ENCODE results near the gene SZT2. TPM values are rescaled to one million over a fixed set of nuclear protein-coding genes. Genes with fewer than 3 reads are reported as not detected.
"Not testable (repeated sequence)": the region's sequence is repeated elsewhere in the genome, so short reads cannot be mapped to it uniquely, and the experiment has no call there.

Gene SZT2
- total RNA-seq, 1 donor from 2014 or later, result 21.3 TPM

- no peak for DNase-seq (ENCODE audit: low spot score)
- no peak for ATAC-seq
Measured at GRCh38 chr1:43360616-43361015, 29.1 kb upstream of the SZT2 start.

DNA sequence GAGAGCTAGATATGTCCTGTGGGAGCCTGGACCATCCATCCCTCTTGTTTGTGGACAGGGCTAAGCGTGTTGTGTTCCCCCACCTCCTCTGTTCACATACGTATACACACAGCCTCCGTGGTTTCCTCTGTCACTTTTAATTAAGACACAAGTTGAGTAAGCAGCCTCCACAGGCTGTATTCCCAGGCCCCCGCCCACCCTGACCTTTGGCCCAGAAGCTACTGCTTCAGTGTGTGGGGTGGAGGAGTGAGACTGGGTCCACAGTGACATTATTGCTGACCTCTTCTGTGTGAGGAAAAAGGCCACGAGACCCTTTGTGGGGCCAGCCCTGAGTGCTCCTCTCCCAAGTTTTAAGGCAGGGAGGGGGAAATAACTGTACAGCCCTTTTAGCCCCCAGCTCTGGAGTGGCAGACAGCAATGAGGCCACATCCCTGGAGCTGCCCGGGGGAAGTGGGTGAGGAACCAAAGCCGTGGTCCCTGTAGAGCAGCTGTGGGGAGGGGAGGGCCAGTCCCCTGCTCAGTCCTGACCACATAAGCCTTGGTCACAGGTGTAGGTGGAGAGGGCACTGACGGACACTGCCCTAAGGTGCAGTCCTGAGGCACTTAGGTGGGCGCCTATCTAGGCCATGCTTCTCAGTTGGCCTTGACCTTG lies 26.3 kb upstream of the SZT2 start:
- no peak for ATAC-seq

DNA sequence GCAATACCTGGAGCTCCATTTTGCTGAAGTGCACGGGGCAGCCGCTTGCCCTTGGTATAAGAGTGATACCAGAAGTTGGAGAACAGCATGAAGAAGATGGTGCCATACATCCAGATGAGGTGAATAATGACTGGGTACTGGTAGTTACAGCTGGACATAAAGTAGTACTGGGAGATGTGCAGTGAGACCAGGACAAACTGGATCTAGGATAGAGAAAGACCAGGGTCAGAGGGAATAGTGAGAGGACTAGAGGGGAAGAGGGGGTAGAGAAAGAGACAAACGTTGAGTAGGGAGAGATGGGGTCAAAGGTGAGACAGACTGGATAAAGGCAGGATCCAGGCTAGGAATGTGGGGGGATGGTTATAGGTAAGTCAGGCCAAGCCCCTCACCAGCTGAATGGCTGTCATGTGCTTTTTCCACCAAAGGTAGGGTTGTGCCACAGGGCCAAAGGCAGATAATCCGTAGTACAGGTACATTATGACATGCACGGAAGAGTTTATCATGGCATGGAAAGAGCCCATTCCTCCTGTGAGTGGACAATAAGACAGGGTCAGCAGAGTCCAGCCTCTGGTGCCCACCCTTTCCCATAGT lies 25.7 kb upstream of the SZT2 start:
- ATAC-seq, result no peak
- DNase-seq (ENCODE audit: low spot score), result no peak

More for the DNA sequence above, 26.3 kb upstream of the SZT2 start:
- DNase-seq (ENCODE audit: low spot score), result no peak

DNA sequence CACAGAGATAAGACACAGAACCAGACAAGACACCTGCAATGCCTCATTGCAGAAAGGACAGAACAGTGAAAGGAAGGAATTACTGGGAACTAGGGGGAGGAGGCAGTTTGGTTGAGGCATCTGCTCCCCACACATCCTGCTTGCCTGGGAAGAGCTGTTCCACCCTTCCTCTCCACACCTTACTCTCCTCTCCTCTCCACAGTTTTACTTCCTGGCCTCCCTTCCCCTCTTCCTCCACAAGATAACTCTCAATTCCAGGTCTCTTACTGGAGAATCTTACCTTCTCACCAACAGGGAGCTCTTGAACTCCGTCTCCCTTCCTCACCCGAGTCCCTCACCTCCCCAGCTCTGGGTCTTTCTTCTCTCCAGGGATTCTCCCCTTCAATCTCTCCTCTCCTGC lies 24.0 kb upstream of the SZT2 start:
- no peak for DNase-seq (ENCODE audit: low spot score)
- no peak for ATAC-seq

- ATAC-seq, result no peak
- DNase-seq (ENCODE audit: low spot score), result no peak
Measured at GRCh38 chr1:43366179-43366578, 23.5 kb upstream of the SZT2 start.

DNA sequence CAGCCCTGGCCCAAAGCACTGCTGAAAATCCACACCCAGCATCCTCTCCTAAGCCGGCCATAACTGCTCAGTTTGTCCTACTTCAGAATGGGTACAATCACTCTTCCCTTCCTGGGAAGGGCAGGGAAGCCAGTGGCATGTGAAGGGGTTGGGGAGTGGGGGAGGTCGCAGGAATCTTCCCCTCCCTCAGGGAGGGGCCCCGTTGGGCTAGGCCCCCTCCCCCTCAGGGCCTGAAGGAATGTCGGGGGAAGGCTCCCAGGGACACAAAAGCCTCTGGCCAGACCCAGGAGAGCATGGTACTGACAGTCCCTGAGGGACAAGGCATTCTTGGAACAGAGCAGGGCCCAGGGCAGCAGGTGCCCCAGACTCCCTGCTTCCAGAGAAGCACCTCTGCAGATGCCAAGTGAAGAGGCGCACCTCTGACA lies 23.1 kb upstream of the SZT2 start:
- no peak for ATAC-seq

GRCh38 chr1:43367026-43367903 lies 22.4 kb upstream of the SZT2 start:
- DNase-seq (ENCODE audit: low spot score) (no peak), ATAC-seq (peak; percentile 63)

More for the DNA sequence above, 23.1 kb upstream of the SZT2 start:
- DNase-seq (ENCODE audit: low spot score), result no peak

- DNase-seq (ENCODE audit: low spot score), result peak; percentile 96
- peak; percentile 95 for ATAC-seq
Measured at GRCh38 chr1:43367904-43368645, 21.6 kb upstream of the SZT2 start, which contains the start of gene ELOVL1. TSS of gene ELOVL1 (minus strand) at chr1:43368011. CDS start at chr1:43365609, 2,402 bp downstream.

DNA sequence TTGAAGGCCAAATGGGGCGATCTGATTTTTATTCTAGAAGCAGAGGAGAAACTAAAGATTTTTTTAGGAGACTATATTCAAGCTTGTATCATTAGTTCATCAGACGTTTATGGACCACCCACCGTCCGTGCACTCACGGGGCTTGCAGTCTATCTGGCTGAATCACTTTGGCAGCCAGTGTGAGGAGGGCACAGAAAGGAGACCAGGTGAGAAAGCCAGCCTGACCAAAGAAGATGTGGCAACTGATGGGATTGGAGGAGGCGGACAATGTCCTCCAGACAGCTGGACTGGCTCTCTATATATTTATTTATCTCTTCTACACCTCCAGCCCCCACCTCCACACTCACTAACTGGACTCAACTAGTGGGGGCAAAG lies 21.1 kb upstream of the SZT2 start:
- no peak for ATAC-seq
- DNase-seq (ENCODE audit: low spot score), result no peak

DNA sequence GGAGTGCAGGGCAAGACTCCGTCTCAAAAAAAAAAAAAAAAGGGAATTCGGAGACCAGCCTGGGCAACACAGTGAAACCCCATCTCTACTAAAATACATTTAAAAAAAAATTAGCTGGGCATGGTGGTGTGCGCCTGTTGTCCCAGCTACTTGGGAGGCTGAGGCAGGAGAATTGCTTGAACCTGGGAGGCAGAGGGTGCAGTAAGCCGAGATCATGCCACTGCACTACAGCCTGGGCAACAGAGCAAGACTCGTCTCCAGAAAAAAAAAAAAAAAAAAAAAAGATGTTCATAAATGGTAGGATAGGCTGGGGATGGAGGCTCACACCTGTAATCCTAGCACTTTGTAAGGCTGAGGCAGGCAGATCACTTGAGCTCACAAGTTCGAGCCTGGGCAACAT lies 19.9 kb upstream of the SZT2 start:
- DNase-seq (ENCODE audit: low spot score); ATAC-seq: not testable (repeated sequence)

- DNase-seq (ENCODE audit: low spot score), result no peak
- no peak for ATAC-seq
Measured at GRCh38 chr1:43370564-43370963, 19.1 kb upstream of the SZT2 start.

GRCh38 chr1:43372172-43372571 lies 17.5 kb upstream of the SZT2 start:
- no peak for ATAC-seq
- no peak for DNase-seq (ENCODE audit: low spot score)

GRCh38 chr1:43373066-43373940 lies 16.4 kb upstream of the SZT2 start:
- DNase-seq (ENCODE audit: low spot score) (peak; percentile 62), ATAC-seq (peak; percentile 87)

DNA sequence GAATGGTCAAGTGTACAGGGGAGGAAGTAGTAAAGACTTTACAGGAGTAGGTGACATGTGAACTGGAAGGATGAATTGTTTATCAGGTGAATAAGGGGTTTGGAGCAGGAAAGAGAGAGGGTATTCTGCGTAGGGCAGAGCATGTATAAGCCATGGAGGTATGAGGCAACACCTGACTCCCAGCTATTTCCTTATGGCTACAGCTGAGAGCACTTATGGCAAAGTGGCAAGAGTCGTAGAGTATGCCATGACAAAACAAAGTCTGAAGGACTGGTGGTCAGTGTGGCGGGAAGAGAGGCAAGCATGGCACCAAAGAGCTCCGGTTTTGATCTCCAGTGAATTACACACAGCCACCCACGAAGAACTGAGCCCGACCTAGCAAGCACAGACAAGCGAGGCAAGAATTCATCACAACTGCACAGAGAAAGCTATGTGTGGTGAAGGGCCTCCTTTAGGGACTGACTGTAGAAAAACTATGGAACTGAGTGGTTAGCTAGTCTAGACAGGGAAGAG lies 12.9 kb upstream of the SZT2 start:
- no peak for ATAC-seq

DNA sequence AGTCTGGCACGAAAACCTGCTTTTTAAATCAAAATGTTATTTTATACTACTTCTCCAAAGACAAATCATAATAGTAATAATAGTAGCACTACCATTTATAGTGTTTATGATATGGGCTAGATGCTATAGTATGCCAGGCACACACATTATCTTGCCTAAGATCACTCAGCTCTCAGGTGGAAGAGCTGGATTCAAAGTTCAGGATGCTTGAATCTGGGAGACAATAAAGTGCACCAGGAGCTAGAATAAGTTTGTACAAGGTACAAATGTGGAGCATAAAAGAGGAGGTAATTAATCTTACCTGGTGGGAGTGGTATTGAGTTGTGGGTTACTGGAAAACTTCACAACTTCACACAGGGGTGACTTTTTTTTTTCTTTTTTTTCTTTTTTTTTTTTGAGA lies 11.9 kb upstream of the SZT2 start:
- DNase-seq (ENCODE audit: low spot score) (no peak), ATAC-seq (no peak)

More for the DNA sequence above, 12.9 kb upstream of the SZT2 start:
- DNase-seq (ENCODE audit: low spot score), result no peak

DNA sequence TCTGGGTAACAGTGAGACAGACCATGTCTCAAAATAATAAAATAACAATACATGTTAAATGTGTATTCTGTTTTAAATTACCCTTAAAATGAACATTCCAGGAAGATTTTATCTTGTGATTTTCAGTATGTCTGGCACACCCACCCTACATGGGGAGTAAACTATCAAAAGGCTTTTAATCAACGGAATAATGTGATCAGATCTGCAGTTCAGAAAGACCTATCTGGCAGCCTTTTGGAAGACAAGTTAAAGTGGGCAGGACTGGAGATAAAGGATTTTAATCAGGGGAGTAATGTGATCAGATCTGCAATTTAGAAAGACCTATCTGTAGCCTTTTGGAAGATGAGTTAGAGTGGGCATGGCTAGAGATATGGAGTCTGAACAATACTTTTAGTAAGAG lies 10.2 kb upstream of the SZT2 start:
- DNase-seq (ENCODE audit: low spot score) (no peak), ATAC-seq (no peak)

GRCh38 chr1:43381612-43382011 lies 8.1 kb upstream of the SZT2 start:
- no peak for ATAC-seq
- DNase-seq (ENCODE audit: low spot score), result no peak

- DNase-seq (ENCODE audit: low spot score) (no peak), ATAC-seq (peak; percentile 79)
Measured at GRCh38 chr1:43382027-43382779, 7.5 kb upstream of the SZT2 start.

DNA sequence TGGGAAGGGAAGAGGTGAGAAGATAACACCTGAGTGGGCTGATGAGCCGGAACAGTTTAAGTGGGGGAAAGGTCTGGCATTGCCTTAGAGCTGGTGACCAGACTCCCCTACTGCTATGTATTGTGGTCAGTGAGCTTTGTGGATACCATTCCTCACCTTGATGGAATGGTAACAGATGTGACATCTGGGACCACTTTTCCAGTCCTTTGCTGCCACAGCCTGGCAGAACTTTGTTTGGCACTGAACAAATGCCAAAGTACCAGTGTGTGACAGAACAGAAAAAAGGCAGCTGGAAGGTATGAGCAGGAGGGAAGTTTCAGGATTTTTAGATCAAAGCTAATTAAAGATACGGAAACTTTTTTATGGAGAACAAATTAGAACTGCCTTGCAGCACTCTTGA lies 6.2 kb upstream of the SZT2 start:
- DNase-seq (ENCODE audit: low spot score), result no peak
- ATAC-seq, result peak; percentile 69
